H1 (cell line): Measurements from ENCODE around the gene COBLL1. TPM values are rescaled to one million over a fixed set of nuclear protein-coding genes. Genes with fewer than 3 reads are reported as not detected.

Experiments used
- SIN3A ChIP-seq, 2 experiments: IDR thresholded peaks in 1 of 2; conservative IDR thresholded peaks in 1 of 2; 2 replicates each; pipeline ENCODE4 v1.6.1; 2011 to 2012; ENCODE audit warnings: low read length in 2 of 2, improper control_type of control experiment in 1 of 2, low read depth in 1 of 2, mild to moderate bottlenecking in 1 of 2
- polyA plus RNA-seq, 7 experiments: library from polyadenylated mRNA; depleted of rRNA in 3 of 7; stranded (reverse) in 5 of 7; unstranded in 2 of 7; fragments of >200 nt in 5 of 7; fragments of 200-250 nt in 2 of 7; gene quantifications; 1 replicate in 5 of 7; 2 replicates in 1 of 7; 4 replicates in 1 of 7; pipeline versions ENCODE4 v1.2.1 to v1.2.3, GENCODE V29; 2011 to 2013; ENCODE audit warnings: missing spikeins in 2 of 7, mixed read lengths in 2 of 7
- total RNA-seq: library from RNA; stranded (reverse); fragmentation: NEBNext Ultra II Directional; extraction: Animal tissue kit (Norgen Biotek cat#: 25700); gene quantifications from 2 replicates; pipeline ENCODE4 v1.2.1, GENCODE V29; 2021

COBLL1 gene
- total and polyA plus RNA-seq, 2 of the 8 experiments (the other 6 are each of a cell fraction or from before 2014, with no cell fraction given) = 2.2 to 6.2 TPM

- TF ChIP-seq SIN3A (conservative IDR thresholded peaks at IDR 0.05 in 1 of 2, IDR thresholded peaks at IDR 0.05 in 1 of 2; ENCODE audit: low read depth in 1 of 2, low read length in 2 of 2) = peak in 1 of 2 experiments; percentile 79; a peak in 2 of 4 replicates
These were observed at the start of gene COBLL1 (continued) for GRCh38 chr2:164841719-164842623.
